Measurements from ENCODE around the gene CD47. TPM values are rescaled to one million over a fixed set of nuclear protein-coding genes. Genes with fewer than 3 reads are reported as not detected.

Gene CD47
- total RNA-seq, 1 experiment from 2014 or later, result 89.7 TPM

GRCh38 chr3:108123326-108123725, 32.5 kb upstream of the CD47 start:
- no peaks in the 10 kb centered on the region for H3K36me3 ChIP-seq (ENCODE audit: control insufficient read depth, insufficient read depth, low read length)
- intact Hi-C loops (cut with micrococcal nuclease; ENCODE audit: unreplicated experiment), result no loop called here
- POLR2A ChIA-PET, result no interaction called here
- CTCF ChIA-PET, result no interaction called here
- no peaks in the 10 kb centered on the region for H3K9me3 ChIP-seq (ENCODE audit: control insufficient read depth, insufficient read depth, low read depth, low read length)
- BruUV-seq (replicated peaks), result no TSS peak
- no peak for ATAC-seq
- TF ChIP-seq, protein P1, sequence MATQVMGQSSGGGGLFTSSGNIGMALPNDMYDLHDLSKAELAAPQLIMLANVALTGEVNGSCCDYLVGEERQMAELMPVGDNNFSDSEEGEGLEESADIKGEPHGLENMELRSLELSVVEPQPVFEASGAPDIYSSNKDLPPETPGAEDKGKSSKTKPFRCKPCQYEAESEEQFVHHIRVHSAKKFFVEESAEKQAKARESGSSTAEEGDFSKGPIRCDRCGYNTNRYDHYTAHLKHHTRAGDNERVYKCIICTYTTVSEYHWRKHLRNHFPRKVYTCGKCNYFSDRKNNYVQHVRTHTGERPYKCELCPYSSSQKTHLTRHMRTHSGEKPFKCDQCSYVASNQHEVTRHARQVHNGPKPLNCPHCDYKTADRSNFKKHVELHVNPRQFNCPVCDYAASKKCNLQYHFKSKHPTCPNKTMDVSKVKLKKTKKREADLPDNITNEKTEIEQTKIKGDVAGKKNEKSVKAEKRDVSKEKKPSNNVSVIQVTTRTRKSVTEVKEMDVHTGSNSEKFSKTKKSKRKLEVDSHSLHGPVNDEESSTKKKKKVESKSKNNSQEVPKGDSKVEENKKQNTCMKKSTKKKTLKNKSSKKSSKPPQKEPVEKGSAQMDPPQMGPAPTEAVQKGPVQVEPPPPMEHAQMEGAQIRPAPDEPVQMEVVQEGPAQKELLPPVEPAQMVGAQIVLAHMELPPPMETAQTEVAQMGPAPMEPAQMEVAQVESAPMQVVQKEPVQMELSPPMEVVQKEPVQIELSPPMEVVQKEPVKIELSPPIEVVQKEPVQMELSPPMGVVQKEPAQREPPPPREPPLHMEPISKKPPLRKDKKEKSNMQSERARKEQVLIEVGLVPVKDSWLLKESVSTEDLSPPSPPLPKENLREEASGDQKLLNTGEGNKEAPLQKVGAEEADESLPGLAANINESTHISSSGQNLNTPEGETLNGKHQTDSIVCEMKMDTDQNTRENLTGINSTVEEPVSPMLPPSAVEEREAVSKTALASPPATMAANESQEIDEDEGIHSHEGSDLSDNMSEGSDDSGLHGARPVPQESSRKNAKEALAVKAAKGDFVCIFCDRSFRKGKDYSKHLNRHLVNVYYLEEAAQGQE (IDR thresholded peaks at IDR 0.05; ENCODE audit: insufficient read depth in 1 of 2, low read depth in 2 of 2, low read length in 1 of 2), result no peak
- no peak for TF ChIP-seq SIN3A (IDR thresholded peaks at IDR 0.05; ENCODE audit: borderline replicate concordance, insufficient read depth, low read depth, low read length)
- no peak for TF ChIP-seq POLR2AphosphoS5 (IDR thresholded peaks at IDR 0.05; ENCODE audit: low read depth, low read length)
- TF ChIP-seq CTCF (IDR thresholded peaks at IDR 0.05), result no peak
- TF ChIP-seq TCF7L2 (IDR thresholded peaks at IDR 0.05; ENCODE audit: low read depth, low read length), result no peak
- H3K4me1 ChIP-seq (ENCODE audit: control insufficient read depth, insufficient read depth, low read length), result no peaks in the 10 kb centered on the region
- in situ Hi-C loops (cut with HindIII; ENCODE audit: low pct_unique_long_range_greater_than_20kb, low sequenced_read_pairs), result no loop called here
- H3K4me3 ChIP-seq (ENCODE audit: low read depth in 2 of 2, low read length in 2 of 2), result no peak overlapping the region
- no peak overlapping the region for H3K27ac ChIP-seq (ENCODE audit: low read length)
- no peaks in the 10 kb centered on the region for H3K27me3 ChIP-seq (ENCODE audit: control insufficient read depth, insufficient read depth, low read length)
- DNase-seq (ENCODE audit: low read depth, low spot score), result no peak

DNA sequence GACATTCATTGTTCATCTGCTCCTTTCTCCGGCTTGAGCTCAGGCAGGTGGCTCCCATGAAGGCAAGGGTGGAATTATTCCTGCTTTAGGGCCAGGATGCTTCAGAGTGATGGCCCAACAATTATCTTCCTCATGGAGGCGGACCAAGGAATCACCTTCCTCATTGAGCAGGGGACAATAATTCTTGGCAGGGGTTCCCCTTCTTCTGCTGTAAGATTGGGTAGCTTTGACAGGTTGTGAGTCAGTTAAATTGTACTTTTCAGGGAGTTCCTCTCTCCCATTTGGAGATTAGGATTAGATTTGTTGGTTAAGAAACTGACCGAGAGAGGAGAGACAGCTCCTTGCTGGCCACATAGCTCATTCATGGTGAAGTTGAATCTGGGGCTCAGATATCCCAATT, 31.4 kb upstream of the CD47 start:
- Histone ChIP-seq H3K27me3 (ENCODE audit: control insufficient read depth, insufficient read depth, low read length) (no peaks in the 10 kb centered on the region), H3K36me3 (ENCODE audit: control insufficient read depth, insufficient read depth, low read length) (no peaks in the 10 kb centered on the region), H3K27ac (ENCODE audit: low read length) (no peak overlapping the region), H3K9me3 (ENCODE audit: control insufficient read depth, insufficient read depth, low read depth, low read length) (no peaks in the 10 kb centered on the region), H3K4me3 (ENCODE audit: low read depth in 2 of 2, low read length in 2 of 2) (no peak overlapping the region), H3K4me1 (ENCODE audit: control insufficient read depth, insufficient read depth, low read length) (no peaks in the 10 kb centered on the region)
- in situ Hi-C loops (cut with HindIII; ENCODE audit: low pct_unique_long_range_greater_than_20kb, low sequenced_read_pairs) (no loop called here), intact Hi-C loops (cut with micrococcal nuclease; ENCODE audit: unreplicated experiment) (no loop called here)
- ATAC-seq (no peak), DNase-seq (ENCODE audit: low read depth, low spot score) (no peak)
- TF ChIP-seq POLR2AphosphoS5 (IDR thresholded peaks at IDR 0.05; ENCODE audit: low read depth, low read length) (no peak), SIN3A (IDR thresholded peaks at IDR 0.05; ENCODE audit: borderline replicate concordance, insufficient read depth, low read depth, low read length) (no peak), TCF7L2 (IDR thresholded peaks at IDR 0.05; ENCODE audit: low read depth, low read length) (no peak), CTCF (IDR thresholded peaks at IDR 0.05) (no peak)
- TF ChIP-seq, protein P1 (IDR thresholded peaks at IDR 0.05; ENCODE audit: insufficient read depth in 1 of 2, low read depth in 2 of 2, low read length in 1 of 2), result no peak
- CTCF ChIA-PET, result interaction anchor here (1.3 kb wide), 1 partner anchor 12 kb away, joined by 5 read pairs; no protein-coding TSS in a partner anchor
- BruUV-seq (replicated peaks), result no TSS peak
- POLR2A ChIA-PET, result no interaction called here

Measured in Panc1 (cell line).